ENCODE data around the gene IL1R1. TPM values are rescaled to one million over a fixed set of nuclear protein-coding genes. Genes with fewer than 3 reads are reported as not detected.

IL1R1 gene
- total RNA-seq, 1 experiment from 2014 or later, result 23.5 TPM

- H3K9me3 Mint-ChIP-seq (ENCODE audit: unreplicated experiment), result peaks cover 13% of the 10 kb centered on the region
- no peak overlapping the region for H3K27ac Mint-ChIP-seq (ENCODE audit: unreplicated experiment)
- H3K27me3 Mint-ChIP-seq (ENCODE audit: insufficient read depth, unreplicated experiment), result no peaks in the 10 kb centered on the region
- peaks cover 5% of the 10 kb centered on the region for H3K4me1 Mint-ChIP-seq (ENCODE audit: low read depth, unreplicated experiment)
- H3K4me1 ChIP-seq, result peaks cover 9% of the 10 kb centered on the region; the same call in 1 of the 2 replicates
- no peaks in the 10 kb centered on the region for H3K36me3 ChIP-seq (ENCODE audit: control insufficient read depth, insufficient read depth, low read length)
- H3K36me3 Mint-ChIP-seq (ENCODE audit: insufficient read depth, unreplicated experiment), result no peaks in the 10 kb centered on the region
- intact Hi-C loops (cut with micrococcal nuclease; ENCODE audit: unreplicated experiment), result no loop called here
- no peak overlapping the region for H3K4me3 Mint-ChIP-seq (ENCODE audit: unreplicated experiment)
- CTCF ChIA-PET, result no interaction called here
- TF ChIP-seq CTCF (IDR thresholded peaks at IDR 0.05; ENCODE audit: insufficient read depth in 1 of 2, low read depth in 1 of 2, low read length in 1 of 2, severe bottlenecking in 1 of 2, unreplicated experiment in 1 of 2), result no peak
- no peaks in the 10 kb centered on the region for H3K27me3 ChIP-seq (replicated peaks; ENCODE audit: control insufficient read depth, insufficient read depth, low read length)
- no peak for DNase-seq
- H3K4me3 ChIP-seq (ENCODE audit: low read depth, low read length), result no peak overlapping the region
- BruUV-seq (replicated peaks), result no TSS peak
- no peaks in the 10 kb centered on the region for H3K9me3 ChIP-seq
- POLR2A ChIA-PET, result no interaction called here
These were observed 22.3 kb upstream of the IL1R1 start for GRCh38 chr2:102120261-102120660.

DNA sequence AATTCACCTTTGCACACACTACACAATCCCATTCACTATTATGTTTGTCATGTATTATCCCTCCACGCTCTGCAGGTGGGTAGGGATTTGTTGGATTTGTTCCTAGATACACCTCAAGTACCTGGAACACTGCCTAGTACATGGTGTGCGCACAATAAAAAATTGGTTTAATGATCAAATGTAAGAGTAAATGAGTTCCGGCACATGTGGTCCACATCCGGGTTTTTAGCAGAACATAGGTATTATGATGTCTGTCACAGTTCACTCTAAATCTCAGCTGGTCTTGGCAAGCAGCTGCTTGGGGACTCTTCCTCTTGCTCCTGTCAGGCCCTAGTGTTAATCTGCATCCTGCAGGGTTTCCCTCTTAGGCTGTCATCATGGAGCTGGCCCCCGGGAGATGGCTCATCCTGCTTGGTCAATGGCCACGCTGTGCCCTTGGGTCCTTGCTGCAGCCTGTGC lies 21.8 kb upstream of the IL1R1 start:
- no peaks in the 10 kb centered on the region for H3K27me3 Mint-ChIP-seq (ENCODE audit: insufficient read depth, unreplicated experiment)
- peaks cover 13% of the 10 kb centered on the region for H3K9me3 Mint-ChIP-seq (ENCODE audit: unreplicated experiment)
- Histone ChIP-seq H3K36me3 (ENCODE audit: control insufficient read depth, insufficient read depth, low read length) (no peaks in the 10 kb centered on the region), H3K4me3 (ENCODE audit: low read depth, low read length) (no peak overlapping the region), H3K27me3 (replicated peaks; ENCODE audit: control insufficient read depth, insufficient read depth, low read length) (no peaks in the 10 kb centered on the region), H3K4me1 (0 out of 2 replicates have a peak, but pooled peaks cover 5% of the 10 kb centered on the region), H3K9me3 (no peaks in the 10 kb centered on the region)
- POLR2A ChIA-PET, result no interaction called here
- CTCF ChIA-PET, result no interaction called here
- H3K27ac Mint-ChIP-seq (ENCODE audit: unreplicated experiment), result no peak overlapping the region
- H3K36me3 Mint-ChIP-seq (ENCODE audit: insufficient read depth, unreplicated experiment), result no peaks in the 10 kb centered on the region
- DNase-seq, result no peak
- intact Hi-C loops (cut with micrococcal nuclease; ENCODE audit: unreplicated experiment), result no loop called here
- no peak overlapping the region for H3K4me3 Mint-ChIP-seq (ENCODE audit: unreplicated experiment)
- no peak for TF ChIP-seq CTCF (IDR thresholded peaks at IDR 0.05; ENCODE audit: insufficient read depth in 1 of 2, low read depth in 1 of 2, low read length in 1 of 2, severe bottlenecking in 1 of 2, unreplicated experiment in 1 of 2)
- H3K4me1 Mint-ChIP-seq (ENCODE audit: low read depth, unreplicated experiment), result peaks cover under 1% of the 10 kb centered on the region
- no TSS peak for BruUV-seq (replicated peaks)

DNA sequence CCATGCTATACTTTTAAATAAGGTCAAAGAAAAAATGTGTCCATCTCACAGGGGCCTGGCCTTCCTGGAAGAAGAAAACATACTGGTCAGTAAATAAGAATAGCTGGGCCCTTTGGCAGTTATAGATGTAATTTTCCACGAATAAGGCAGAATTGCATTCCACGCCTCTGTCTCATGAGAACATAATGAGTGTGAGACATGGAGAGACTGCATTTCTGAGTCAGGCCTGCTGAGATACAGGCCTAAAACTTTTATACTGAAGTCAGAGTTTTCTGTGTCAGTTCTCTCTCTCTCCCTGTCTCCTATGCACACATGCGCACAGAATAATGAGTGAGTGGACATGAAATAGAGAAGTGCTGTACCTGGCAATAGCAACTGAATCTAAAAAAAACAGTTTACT lies 20.4 kb upstream of the IL1R1 start:
- CTCF ChIA-PET, result no interaction called here

More for the DNA sequence above, 20.4 kb upstream of the IL1R1 start:
- H3K4me3 Mint-ChIP-seq (ENCODE audit: unreplicated experiment), result no peak overlapping the region
- no peak overlapping the region for H3K27ac Mint-ChIP-seq (ENCODE audit: unreplicated experiment)
- Histone ChIP-seq H3K36me3 (ENCODE audit: control insufficient read depth, insufficient read depth, low read length) (no peaks in the 10 kb centered on the region), H3K27me3 (replicated peaks; ENCODE audit: control insufficient read depth, insufficient read depth, low read length) (no peaks in the 10 kb centered on the region), H3K9me3 (no peaks in the 10 kb centered on the region), H3K4me3 (ENCODE audit: low read depth, low read length) (no peak overlapping the region), H3K4me1 (0 out of 2 replicates have a peak, but pooled peaks cover 5% of the 10 kb centered on the region)
- H3K27me3 Mint-ChIP-seq (ENCODE audit: insufficient read depth, unreplicated experiment), result no peaks in the 10 kb centered on the region
- no TSS peak for BruUV-seq (replicated peaks)
- POLR2A ChIA-PET, result no interaction called here
- peaks cover 16% of the 10 kb centered on the region for H3K9me3 Mint-ChIP-seq (ENCODE audit: unreplicated experiment)
- no peaks in the 10 kb centered on the region for H3K4me1 Mint-ChIP-seq (ENCODE audit: low read depth, unreplicated experiment)
- DNase-seq, result no peak
- intact Hi-C loops (cut with micrococcal nuclease; ENCODE audit: unreplicated experiment), result loop anchor here (2.0 kb wide), 1 partner anchor 35 kb away; no protein-coding TSS in a partner anchor
- no peak for TF ChIP-seq CTCF (IDR thresholded peaks at IDR 0.05; ENCODE audit: insufficient read depth in 1 of 2, low read depth in 1 of 2, low read length in 1 of 2, severe bottlenecking in 1 of 2, unreplicated experiment in 1 of 2)
- no peaks in the 10 kb centered on the region for H3K36me3 Mint-ChIP-seq (ENCODE audit: insufficient read depth, unreplicated experiment)
